Gastrocnemius medialis (tissue), 4 donors: Measurements from ENCODE around the gene TF.

Experiments used
- POLR2A ChIP-seq, 2 donors: fragments of 450-650 bp; IDR thresholded peaks; one replicate each; pipeline ENCODE4 v1.6.1; 2017; ENCODE audit warnings: antibody characterized with exemption in 2 of 2, mild to moderate bottlenecking in 2 of 2, moderate library complexity in 2 of 2
- TF ChIP-seq, protein P1 (sequence below), 5 experiments: fragments of 450-650 bp in 3 of 5; fragments of 200-600 bp in 2 of 5; sonication (generic) in 2 of 5; IDR thresholded peaks in 4 of 5; conservative IDR thresholded peaks in 1 of 5; 1 replicate in 4 of 5; 2 replicates in 1 of 5; pipeline ENCODE4 v1.5.1; 2016 to 2019; ENCODE audit warnings: antibody characterized with exemption in 5 of 5, mild to moderate bottlenecking in 3 of 5, moderate library complexity in 3 of 5

DNA sequence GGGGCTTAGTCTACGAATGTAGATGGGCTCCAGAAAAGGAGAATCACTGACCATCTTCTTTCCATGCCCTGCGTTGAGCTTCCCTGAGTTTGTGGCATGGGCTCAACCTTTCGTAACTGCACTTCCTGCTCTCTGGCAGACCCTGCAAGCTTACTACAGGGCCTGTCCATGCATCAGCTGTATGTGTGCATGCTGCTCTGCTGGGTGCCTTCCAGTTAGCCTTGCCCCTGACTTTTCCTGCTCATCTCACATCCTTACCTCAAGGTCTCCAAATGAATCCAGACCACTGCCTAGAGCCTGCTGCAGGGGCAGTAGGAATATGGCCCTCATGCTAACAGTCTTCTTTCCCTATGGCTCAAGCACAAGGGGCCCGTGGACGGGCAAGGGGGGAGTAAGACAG is 2.0 kb upstream of the TF start:
- TF ChIP-seq, protein P1, sequence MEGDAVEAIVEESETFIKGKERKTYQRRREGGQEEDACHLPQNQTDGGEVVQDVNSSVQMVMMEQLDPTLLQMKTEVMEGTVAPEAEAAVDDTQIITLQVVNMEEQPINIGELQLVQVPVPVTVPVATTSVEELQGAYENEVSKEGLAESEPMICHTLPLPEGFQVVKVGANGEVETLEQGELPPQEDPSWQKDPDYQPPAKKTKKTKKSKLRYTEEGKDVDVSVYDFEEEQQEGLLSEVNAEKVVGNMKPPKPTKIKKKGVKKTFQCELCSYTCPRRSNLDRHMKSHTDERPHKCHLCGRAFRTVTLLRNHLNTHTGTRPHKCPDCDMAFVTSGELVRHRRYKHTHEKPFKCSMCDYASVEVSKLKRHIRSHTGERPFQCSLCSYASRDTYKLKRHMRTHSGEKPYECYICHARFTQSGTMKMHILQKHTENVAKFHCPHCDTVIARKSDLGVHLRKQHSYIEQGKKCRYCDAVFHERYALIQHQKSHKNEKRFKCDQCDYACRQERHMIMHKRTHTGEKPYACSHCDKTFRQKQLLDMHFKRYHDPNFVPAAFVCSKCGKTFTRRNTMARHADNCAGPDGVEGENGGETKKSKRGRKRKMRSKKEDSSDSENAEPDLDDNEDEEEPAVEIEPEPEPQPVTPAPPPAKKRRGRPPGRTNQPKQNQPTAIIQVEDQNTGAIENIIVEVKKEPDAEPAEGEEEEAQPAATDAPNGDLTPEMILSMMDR (IDR thresholded peaks at IDR 0.05 in 4 of 5, conservative IDR thresholded peaks at IDR 0.05 in 1 of 5), result no peak
- no peak for TF ChIP-seq POLR2A (IDR thresholded peaks at IDR 0.05)
